ENCODE results near the gene EVX1.

Gene EVX1

DNA sequence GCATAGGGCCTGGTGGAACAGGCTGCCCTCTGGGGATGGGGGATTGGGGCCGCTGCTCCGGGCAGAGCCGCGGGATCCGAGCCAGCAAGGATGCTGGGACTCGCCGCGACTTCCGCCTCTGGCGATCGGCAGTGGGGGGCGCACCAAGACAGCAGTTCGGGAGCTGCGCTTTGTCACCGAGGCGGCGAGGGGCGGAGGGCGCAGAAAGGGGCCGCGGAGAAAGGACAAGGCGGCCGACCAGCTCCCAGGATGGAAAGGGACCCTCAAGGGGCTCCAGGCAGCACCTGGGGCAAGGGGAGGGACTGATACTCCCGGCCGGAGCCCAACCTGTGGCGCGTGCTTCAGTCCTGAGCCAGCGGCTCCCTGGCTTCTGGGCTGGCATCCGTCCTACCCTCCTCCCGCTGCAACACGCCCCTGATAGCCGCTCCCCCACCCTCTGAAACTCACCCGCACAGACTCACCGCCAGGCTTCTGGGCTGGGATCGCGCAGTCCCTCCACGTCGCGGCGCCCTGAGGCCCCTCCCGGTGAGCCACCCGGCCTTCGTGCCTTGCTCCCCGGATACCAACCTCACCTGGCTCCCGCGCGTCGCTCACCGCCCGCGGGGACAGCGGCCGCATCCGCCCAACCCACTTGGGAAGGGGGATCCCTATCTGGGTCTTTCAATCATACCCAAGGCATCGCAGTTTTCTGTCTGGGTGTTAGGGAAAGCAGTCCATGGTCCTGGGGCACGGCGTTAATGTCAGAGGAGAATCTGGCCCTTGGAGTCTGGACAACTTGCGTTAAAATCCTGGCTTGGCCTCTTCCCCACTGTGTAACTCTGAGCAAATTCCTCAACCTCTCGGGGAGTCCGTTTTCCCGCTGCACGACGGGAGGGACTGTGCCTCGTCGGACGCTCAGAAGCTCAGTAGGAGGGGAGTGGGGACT, 7.0 kb upstream of the EVX1 start:
- DNase-seq: no peak

DNA sequence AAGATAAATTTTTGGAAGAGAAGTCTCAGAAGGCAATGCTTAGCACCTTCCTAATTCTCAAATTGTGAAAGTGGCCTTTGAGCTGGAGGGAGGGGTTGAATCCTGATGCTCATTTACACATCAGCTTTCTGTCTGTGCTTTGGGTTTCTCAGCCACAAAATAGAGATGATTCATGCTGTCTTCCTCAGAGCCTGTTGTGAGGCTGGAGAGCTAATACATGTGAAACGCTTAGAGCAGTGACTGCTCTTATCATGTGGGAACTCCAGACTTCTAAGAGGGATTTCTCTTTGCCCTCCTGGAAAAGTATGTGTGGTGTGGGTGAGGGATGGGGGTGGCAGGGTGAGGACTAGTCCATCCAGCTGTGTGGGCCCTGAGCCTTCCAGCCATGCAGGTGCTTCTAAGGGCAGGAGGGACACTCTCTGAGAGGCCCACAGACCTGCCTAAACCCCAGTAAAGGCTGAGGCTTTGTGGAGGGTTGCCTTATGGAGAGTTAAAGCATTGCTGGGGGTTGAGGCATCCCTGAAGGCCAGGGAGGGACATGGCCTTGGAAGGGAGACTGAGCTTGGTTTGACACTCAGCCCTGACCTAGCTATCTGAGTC, 4.8 kb upstream of the EVX1 start:
- DNase-seq: no peak

DNA sequence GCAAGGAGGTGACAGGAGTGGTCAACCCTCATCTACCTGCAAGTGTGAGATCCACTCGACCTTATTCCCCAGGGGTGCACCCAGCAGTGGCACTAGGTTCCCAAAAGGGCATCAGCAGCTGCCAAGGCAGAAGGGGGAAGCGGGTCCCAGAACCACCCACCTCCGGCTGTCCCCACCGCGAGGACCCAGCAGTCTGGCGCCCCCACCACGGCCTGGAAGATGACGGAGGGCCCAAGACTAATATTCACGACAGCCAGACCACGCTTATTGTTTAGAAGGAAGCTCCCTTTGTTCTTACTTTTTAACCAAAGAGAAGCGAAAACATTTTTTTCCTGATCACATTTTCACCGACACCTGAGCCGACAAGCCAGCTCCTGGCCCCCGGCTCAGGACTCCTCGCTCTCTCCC, 3.6 kb upstream of the EVX1 start:
- DNase-seq: no peak

DNA sequence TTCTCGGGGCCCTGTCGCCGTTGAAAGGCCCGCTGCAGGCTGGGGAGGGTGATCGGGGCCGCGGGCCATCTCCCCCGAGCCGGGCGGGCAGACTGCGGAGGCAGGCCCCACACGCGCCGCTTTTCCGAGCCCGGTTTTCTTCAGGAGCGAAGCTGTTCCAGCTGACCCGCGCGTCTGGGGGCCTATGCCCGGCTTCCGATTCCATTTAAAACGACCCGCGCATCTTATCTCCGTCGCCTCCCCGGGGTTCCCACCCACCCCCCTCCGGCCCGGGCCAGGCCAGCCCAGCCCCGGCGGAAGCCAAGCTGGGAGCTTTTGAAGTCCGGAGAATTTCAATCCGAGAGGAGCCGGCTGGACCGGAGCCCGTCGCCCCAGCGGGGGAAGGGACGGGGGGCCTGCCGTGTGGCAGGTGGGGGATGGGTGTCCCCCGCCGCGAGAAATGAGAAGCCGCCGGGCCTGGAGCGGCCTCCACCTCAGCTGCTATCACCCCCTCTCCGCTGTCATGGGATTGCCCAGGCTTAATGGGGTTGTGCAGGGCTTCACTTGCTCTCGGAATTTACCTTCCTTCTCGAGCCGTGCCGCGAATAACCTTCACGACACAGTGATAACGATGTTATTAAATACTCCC, 3.1 kb upstream of the EVX1 start:
- DNase-seq: no peak

DNA sequence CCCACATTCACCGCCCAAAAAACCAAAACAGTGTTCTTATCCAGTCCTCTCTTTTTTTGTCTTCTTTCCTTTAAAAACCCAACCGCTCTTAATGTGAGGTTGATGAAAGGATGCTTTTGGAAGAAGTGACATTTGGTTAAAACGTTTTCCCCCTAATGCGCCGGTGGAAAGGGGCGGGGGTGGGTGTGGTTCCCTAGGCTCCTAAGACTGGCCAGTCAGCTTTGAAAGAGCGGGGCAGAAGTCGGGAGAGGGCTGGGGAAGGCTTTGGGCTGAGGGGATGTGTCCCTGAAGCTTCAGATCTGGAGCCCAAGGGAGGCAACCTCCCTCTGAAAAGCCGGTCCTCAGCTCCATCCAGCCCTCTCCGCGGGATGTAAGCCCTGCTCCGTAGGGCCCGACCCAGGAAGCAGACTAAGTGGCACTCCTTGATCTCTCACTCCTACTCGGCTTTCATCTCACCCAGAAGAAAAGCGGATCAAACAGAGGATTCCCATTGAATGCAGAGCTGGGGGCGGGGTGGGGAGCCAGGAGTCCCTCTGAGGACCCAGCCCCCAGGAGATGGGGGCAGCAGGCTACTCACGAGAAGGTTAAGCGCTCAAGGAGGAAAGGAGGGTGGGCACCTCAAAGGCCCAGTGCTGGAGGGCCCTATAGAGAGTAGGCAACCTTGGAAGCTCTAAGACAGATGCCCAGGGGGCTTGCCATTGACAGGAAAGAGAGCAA, 2.4 kb upstream of the EVX1 start:
- no peak for DNase-seq

DNA sequence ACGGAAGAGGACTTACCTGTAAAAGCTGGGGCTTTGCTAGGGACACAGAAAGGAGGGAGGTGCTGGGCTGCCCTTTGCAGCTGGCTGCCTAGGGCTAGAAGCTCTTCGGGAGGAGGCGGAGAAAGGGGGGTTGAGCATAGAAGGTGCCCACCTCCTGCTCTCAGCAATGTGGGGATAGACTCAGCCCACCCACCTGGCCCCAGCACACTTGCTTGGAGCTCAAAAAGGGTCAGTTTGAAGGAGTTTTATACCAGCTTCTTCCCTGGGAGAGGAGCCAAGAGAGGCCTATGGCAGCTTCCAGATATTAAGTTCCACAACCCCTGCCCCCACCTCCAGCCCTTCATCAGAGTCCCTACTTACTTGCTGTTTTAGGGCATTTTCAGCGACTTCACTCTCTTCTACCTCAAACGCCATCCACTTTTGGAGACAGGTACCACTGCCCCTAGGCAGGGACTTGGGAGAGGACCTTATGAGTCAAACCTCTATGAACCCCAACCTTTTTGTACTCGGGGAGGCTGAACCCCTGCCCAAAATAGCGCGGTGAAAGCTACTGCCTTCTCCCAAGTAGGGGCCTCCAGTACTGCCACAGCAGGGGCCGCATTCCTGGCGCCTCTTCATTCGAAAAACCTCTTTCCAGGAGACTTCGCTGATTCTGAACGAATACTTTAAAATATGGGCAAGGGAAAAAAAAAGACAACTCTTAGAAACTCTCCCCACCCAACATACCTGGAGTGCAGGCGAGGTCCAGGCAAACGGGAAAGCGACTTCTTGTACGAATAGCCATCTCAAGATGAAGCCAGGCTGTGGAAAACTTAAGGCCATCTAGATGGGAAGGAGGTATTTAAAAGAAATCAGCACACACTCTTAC, 1.2 kb upstream of the EVX1 start:
- no peak for DNase-seq

DNA sequence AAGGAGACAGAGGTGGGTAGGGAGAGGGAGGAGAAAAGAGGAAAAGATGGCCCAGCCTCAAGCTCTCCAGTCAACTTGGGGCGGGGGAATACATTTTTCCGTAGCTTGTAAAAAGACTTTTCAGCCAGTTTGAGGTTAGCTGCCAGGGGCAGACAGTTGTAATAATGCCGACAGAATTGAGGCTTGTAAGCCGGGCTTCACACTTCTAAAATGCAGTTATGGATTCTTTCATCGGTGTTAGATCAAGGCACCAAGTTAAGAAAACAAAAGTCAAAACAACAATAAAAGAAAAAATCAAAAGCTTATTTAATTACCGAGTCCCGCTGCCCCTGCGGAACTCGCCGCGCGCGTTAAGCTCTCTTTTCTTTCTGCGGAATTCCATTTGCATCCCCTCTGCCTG, 448 bp upstream of the EVX1 start:
- DNase-seq: no peak

DNA sequence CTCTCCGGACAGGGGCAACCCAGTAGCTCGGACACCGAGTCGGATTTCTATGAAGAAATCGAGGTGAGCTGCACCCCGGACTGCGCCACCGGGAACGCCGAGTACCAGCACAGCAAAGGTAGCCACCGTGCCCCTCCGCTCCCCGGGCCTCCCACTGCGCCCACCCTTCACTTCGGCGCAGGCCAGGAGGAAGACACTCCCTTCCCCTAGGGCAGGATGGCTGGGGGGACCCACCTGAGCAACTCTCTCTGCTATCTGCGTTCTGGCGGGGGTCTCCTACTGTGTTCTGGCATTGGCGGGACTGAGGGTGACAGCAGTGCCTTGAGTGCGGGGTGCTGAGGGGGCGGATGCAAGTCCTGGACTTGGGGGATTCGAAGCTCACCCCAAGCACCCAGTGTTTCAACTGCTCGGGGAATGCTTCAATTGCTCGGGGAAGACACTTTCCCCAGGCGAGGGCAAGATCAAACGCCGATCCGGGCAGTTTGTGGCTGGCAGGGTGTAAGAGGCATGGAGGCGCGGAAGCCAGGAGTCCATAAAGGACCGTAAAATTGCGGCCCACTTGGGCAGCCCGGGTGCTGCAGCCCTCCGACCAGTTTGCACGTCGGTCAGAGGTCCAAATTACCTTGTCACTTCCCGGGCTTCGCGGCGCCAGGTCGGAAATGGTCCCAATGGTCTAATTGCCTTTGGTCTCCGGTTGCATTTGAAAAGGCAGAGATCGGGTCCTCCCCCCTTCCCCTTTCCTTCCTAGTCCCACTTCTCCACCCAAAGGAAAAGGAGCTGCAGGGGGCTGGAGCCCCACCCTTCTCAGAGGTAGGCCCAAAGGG, 950 bp downstream of the EVX1 start:
- DNase-seq: no peak

DNA sequence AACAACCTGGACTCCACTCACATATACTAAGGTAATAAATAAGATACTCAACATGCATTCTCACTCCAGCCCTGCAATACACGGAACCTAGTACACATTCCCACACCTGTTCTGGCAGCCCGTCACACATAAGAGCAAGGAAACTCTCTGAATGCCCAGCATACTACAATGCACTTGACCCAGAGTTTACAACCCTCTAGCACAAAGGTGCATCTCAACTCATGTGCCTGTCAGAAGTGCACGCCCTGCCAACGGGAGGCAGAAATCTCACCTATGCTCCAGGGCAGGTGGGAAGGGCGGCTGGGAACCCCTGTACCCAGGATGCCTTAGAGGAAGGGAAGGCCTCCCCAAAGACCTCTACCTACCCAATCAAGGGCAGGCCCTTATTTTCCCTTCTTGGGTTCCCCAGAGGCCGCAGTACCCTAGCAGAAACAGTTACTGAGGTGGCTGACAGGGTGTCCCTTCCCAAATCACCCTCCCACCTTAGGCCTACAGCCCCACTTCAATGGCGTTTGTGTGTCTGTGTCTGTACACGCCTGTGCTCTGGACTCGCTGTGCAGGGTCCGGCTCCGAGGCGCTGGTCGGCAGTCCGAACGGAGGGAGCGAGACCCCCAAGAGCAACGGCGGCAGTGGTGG, 2.0 kb downstream of the EVX1 start:
- DNase-seq: no peak

DNA sequence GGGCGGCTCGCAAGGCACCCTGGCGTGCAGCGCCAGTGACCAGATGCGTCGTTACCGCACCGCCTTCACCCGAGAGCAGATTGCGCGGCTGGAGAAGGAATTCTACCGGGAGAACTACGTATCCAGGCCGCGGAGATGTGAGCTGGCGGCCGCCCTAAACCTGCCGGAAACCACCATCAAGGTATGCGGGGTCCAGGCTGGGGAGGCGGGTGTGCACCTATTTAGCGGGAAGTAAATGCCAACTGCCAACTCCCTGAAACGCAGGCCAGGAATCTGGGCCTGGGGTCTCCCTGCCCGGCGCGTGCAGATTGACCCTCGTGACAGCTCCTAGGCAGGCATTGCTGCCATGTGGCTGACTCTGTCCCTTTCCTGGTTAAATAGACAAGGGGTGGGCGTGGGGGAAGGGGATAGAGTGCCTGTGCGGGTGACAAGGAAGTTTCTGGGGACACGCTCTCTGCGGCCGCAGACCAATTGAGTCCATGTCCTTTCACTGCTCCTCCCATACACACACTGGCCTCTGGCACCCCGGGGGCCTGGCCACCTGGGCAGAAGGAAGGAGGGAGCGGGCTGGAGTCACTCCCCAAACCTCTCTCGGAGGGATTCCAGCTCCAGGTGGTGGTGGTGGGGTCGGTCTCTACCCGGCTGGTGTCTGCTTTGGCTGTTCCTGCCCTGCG, 2.7 kb downstream of the EVX1 start:
- no peak for DNase-seq

DNA sequence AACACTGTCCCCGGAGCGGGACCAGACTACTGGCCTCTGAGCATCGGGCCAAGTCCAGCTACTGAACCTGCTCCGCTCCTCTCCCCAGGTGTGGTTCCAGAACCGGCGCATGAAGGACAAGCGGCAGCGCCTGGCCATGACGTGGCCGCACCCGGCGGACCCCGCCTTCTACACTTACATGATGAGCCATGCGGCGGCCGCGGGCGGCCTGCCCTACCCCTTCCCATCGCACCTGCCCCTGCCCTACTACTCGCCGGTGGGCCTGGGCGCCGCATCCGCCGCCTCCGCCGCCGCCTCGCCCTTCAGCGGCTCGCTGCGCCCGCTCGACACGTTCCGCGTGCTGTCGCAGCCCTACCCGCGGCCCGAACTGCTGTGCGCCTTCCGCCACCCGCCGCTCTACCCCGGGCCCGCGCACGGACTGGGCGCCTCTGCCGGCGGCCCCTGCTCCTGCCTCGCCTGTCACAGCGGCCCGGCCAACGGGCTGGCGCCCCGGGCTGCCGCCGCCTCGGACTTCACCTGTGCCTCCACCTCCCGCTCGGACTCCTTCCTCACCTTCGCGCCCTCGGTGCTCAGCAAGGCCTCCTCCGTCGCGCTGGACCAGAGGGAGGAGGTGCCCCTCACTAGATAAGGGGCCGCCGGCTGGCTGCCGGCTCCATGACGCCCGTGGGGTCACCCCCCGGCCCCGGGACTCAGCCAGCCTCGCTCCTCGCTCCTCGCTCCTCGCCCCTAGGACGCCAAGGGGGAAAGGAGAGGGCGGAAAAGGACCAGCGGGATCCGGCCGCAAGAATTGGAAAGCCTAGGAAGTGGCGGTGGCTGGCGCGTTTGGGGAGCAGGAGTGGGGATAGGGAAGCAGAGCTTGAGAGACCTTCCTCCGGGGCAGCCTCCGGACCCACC, 3.4 kb downstream of the EVX1 start:
- peak in 1 of 5 experiments; percentile 34 for DNase-seq

DNA sequence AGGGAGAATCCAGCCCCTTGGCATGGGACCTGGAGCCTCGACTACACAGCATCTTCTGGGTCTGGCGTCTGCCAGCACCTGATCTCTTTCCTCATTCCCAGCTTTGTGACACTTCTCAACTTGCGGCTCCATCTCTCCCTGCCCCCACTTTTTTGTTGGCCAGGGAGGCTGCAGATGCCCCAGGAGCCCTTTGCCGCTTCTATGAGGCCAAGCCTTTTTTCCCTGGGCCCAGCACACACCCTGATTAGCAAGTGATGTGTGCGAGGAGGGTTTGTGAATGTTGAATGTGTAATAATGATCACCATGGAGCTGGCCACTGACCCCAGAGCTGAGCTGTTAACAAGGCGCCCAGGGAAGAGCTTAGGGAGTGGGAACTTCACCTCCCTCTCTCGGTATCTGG, 4.4 kb downstream of the EVX1 start:
- DNase-seq: no peak

DNA sequence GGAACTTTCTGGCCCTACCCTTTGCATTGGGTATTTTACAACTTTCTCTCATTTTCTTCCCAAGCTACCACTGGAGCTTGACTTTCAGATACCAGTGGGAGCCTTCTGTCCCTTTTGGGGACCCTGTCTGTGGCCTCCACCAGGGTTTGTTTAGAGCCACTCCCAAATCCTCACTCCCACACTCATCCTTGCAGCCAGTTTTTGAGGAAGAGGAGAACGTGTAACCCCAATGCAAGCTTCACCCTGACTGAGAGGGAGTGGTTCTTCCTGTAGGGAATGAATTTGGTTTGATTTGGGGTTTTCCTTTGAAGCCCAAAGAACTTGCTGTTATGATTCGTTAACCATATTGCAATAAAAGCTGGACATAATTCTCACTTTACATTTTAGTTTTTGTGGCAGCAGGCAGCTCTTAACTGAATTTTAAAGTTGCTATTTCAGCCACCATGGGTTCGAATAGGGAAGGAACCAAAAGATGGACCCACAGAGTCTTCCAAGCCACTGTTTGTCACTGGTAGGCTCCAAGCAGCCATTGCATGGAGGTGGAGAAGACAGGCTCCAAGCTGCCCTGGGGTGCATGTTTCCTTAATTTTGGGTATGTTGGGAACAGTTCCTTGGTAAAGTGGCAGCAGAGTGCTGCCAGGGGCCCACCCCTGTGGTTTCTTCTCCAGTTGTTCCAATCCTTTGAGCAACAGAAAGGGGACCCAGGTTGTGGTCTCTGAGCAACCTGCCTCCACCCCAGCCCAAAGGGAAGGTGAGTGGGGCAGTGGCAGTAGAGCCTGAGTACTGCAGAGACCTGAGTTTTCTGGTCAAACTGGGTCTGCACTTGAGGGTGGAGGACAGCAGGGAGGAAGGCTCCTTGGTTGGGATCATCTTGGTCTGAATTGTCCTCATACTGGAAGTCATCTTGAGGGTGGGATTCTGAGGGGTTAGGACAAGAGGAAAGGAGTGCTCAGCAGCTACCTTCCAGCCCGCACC, 5.1 kb downstream of the EVX1 start:
- DNase-seq: no peak

DNA sequence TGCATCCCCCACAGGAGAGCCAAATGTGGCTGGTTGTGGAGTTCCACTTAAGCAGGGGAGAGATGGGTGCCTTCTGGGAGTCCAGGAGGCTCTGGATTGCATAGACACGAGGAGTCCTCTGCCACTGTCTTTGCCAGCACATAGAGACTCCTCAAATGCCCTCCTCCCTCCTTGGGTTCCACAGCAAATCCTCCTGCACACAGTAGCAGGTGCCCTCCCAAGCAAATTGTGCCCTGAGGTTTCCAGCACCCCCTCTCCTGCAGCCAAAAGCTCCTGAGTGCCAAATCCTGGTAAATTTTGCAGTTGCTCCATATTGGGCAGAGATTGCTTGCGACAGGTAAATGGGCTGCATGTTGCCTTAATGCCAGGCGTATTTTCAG, 5.8 kb downstream of the EVX1 start:
- DNase-seq: no peak

DNA sequence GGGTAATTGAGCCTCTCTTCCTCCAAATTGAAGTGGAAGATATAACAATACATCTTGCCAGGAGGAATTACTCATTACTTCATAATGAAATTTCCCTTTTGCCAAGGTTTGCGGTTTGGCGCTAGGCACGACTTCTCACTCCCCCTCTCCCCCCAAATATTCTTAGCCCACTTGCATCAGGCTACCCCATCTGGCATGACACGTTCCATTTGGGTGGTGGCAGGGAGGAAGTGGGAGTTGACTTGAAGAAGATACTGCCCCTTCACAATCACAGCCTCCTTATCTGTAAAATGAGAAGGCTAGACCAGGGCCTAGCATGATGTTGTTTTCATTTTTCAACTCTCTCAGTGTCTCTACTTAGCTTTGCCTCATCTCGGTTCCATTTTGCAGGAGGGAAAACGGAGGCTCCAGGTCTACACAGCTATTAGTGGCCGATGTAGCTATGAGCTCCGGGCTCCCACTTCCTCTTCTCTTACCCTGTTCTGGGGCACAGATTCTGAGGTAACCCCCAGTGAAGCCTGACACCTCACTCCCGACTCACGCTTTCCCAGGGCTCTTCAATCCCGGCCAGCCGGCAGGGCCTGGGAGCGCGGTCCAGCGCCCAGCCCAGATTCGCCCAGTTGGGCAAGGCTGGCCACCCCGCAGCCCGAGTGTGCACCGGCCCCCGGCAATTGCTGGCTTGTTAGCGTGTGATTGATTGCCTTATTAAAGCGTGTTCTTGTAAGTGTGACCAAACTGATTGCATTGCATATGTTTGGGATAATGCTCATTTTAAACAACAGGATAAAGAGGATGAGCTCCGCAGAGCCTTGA, 6.5 kb downstream of the EVX1 start:
- no peak for DNase-seq

DNA sequence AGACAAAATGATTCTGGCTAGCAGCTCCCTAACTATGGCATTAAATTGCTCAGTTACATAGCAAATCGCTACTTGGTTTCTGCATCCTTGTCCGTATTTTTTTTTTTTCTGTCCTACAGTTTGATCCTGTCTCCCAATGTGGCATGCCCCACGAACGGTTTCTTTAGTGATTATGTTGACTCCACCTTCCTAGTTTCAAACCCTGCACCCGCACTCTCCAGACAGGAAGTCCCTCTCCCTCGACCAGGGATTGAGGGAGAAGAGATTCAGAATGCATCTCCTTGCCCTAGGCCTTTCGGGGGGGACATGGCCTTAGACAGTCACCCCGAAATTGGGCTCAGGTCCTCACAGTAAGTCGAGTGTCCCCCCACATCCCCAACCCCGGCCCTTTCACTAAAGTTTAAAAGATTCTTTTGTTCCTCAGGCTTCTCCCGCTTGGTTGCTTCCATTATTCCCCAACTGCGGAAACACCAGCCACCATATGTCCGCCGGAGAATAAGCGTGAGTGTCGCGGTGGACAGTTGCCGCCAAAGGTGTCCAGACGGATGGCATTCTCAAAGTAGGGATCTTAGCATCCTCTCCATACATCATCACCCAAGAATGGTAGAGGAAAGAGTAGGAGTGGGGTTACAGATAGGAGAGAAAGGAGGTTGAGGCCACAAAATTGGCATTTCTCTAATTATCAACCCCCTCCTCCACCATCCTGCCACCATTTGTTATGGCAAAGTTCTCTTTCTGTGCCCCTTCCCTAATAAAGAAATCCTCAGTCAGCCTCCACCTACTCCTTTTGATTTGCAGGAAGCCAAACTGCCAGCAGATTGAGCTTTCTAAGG, 7.3 kb downstream of the EVX1 start:
- DNase-seq: no peak

Data from T-helper 2 cell (primary cell).